ENCODE data around the gene EYS.

EYS gene

GRCh38 chr6:63676412-63677114 is 2030.5 kb downstream of the EYS start:
- no peak for DNase-seq

GRCh38 chr6:63675138-63675537 is 2031.9 kb downstream of the EYS start:
- DNase-seq = no peak

GRCh38 chr6:63674635-63675034 is 2032.4 kb downstream of the EYS start:
- no peak for DNase-seq

GRCh38 chr6:63673692-63674091 is 2033.3 kb downstream of the EYS start:
- DNase-seq = no peak

GRCh38 chr6:63672582-63673129 is 2034.4 kb downstream of the EYS start:
- no peak for DNase-seq

- no peak for DNase-seq
Observed at GRCh38 chr6:63671098-63671754, 2035.8 kb downstream of the EYS start.

All from activated CD4-positive, alpha-beta T cell treated with anti-CD3 and anti-CD28 coated beads, Interleukin-2, Interleukin-6, amounts not matched to agents 100 ng/mL and 50 ng/mL, durations not matched to agents 16 hours and 8 hours (primary cell).